ENCODE results near the gene ARNT2. TPM values are rescaled to one million over a fixed set of nuclear protein-coding genes. Genes with fewer than 3 reads are reported as not detected.

ARNT2 gene
- total and polyA plus RNA-seq, 2 experiments from 2014 or later: 4.6 to 11.6 TPM

- DNase-seq (ENCODE audit: low spot score): no peak
- H3K27ac ChIP-seq (ENCODE audit: low read depth): no peak overlapping the region
- H3K79me2 ChIP-seq (replicated peaks; ENCODE audit: insufficient read depth): no peaks in the 10 kb centered on the region
- H3K4me1 ChIP-seq (ENCODE audit: insufficient read depth): no peaks in the 10 kb centered on the region
- no peak for ATAC-seq
- H3K9me3 Mint-ChIP-seq: no peaks in the 10 kb centered on the region
- no peaks in the 10 kb centered on the region for H3K27me3 ChIP-seq (ENCODE audit: insufficient read depth)
- H3K36me3 ChIP-seq (ENCODE audit: insufficient read depth): no peaks in the 10 kb centered on the region
- no peak overlapping the region for H3K4me3 Mint-ChIP-seq
- H2AFZ ChIP-seq: no peak overlapping the region
- H3K4me2 ChIP-seq: no peak overlapping the region
- no peaks in the 10 kb centered on the region for H4K20me1 ChIP-seq (replicated peaks; ENCODE audit: insufficient read depth)
- TF ChIP-seq EZH2phosphoT487 (IDR thresholded peaks at IDR 0.05; ENCODE audit: unreplicated experiment): no peak
- no peak for TF ChIP-seq ZNF331 (CRISPR knock-in tag; IDR thresholded peaks at IDR 0.05; ENCODE audit: low read depth)
- TF ChIP-seq, protein P1, sequence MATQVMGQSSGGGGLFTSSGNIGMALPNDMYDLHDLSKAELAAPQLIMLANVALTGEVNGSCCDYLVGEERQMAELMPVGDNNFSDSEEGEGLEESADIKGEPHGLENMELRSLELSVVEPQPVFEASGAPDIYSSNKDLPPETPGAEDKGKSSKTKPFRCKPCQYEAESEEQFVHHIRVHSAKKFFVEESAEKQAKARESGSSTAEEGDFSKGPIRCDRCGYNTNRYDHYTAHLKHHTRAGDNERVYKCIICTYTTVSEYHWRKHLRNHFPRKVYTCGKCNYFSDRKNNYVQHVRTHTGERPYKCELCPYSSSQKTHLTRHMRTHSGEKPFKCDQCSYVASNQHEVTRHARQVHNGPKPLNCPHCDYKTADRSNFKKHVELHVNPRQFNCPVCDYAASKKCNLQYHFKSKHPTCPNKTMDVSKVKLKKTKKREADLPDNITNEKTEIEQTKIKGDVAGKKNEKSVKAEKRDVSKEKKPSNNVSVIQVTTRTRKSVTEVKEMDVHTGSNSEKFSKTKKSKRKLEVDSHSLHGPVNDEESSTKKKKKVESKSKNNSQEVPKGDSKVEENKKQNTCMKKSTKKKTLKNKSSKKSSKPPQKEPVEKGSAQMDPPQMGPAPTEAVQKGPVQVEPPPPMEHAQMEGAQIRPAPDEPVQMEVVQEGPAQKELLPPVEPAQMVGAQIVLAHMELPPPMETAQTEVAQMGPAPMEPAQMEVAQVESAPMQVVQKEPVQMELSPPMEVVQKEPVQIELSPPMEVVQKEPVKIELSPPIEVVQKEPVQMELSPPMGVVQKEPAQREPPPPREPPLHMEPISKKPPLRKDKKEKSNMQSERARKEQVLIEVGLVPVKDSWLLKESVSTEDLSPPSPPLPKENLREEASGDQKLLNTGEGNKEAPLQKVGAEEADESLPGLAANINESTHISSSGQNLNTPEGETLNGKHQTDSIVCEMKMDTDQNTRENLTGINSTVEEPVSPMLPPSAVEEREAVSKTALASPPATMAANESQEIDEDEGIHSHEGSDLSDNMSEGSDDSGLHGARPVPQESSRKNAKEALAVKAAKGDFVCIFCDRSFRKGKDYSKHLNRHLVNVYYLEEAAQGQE (IDR thresholded peaks at IDR 0.05; ENCODE audit: unreplicated experiment): no peak
- TF ChIP-seq STAT1 (IDR thresholded peaks at IDR 0.05; ENCODE audit: unreplicated experiment): no peak
- TF ChIP-seq EZH2 (IDR thresholded peaks at IDR 0.05; ENCODE audit: low read depth, unreplicated experiment): no peak
- no peak for TF ChIP-seq CREB1 (CRISPR knock-in tag; IDR thresholded peaks at IDR 0.05; ENCODE audit: low read depth)
- H3K4me1 Mint-ChIP-seq: peaks cover 10% of the 10 kb centered on the region
- H3K9me2 ChIP-seq (ENCODE audit: insufficient read depth): 0 out of 2 replicates have a peak, but pooled peaks cover 3% of the 10 kb centered on the region
- no peaks in the 10 kb centered on the region for H3F3A ChIP-seq (replicated peaks; ENCODE audit: low read depth)
- no peaks in the 10 kb centered on the region for H3K36me3 Mint-ChIP-seq (ENCODE audit: low read depth)
- H3K27me3 Mint-ChIP-seq (ENCODE audit: insufficient read depth, low read depth, poor library complexity): peaks cover 3% of the 10 kb centered on the region
- H3K27ac Mint-ChIP-seq: no peak overlapping the region
- H3K4me3 ChIP-seq: no peak overlapping the region
Measured at GRCh38 chr15:80462111-80462510, 57.9 kb downstream of the ARNT2 start.

GRCh38 chr15:80462836-80463512 is 58.8 kb downstream of the ARNT2 start:
- Histone ChIP-seq H2AFZ (no peak overlapping the region), H3K27me3 (ENCODE audit: insufficient read depth) (no peaks in the 10 kb centered on the region), H3K27ac (ENCODE audit: low read depth) (no peak overlapping the region), H3K4me3 (no peak overlapping the region), H4K20me1 (replicated peaks; ENCODE audit: insufficient read depth) (no peaks in the 10 kb centered on the region), H3K36me3 (ENCODE audit: insufficient read depth) (no peaks in the 10 kb centered on the region), H3K4me2 (no peak overlapping the region), H3F3A (replicated peaks; ENCODE audit: low read depth) (no peaks in the 10 kb centered on the region), H3K79me2 (replicated peaks; ENCODE audit: insufficient read depth) (no peaks in the 10 kb centered on the region), H3K9me2 (ENCODE audit: insufficient read depth) (0 out of 2 replicates have a peak, but pooled peaks cover 3% of the 10 kb centered on the region), H3K4me1 (ENCODE audit: insufficient read depth) (no peaks in the 10 kb centered on the region)
- TF ChIP-seq, protein P2, sequence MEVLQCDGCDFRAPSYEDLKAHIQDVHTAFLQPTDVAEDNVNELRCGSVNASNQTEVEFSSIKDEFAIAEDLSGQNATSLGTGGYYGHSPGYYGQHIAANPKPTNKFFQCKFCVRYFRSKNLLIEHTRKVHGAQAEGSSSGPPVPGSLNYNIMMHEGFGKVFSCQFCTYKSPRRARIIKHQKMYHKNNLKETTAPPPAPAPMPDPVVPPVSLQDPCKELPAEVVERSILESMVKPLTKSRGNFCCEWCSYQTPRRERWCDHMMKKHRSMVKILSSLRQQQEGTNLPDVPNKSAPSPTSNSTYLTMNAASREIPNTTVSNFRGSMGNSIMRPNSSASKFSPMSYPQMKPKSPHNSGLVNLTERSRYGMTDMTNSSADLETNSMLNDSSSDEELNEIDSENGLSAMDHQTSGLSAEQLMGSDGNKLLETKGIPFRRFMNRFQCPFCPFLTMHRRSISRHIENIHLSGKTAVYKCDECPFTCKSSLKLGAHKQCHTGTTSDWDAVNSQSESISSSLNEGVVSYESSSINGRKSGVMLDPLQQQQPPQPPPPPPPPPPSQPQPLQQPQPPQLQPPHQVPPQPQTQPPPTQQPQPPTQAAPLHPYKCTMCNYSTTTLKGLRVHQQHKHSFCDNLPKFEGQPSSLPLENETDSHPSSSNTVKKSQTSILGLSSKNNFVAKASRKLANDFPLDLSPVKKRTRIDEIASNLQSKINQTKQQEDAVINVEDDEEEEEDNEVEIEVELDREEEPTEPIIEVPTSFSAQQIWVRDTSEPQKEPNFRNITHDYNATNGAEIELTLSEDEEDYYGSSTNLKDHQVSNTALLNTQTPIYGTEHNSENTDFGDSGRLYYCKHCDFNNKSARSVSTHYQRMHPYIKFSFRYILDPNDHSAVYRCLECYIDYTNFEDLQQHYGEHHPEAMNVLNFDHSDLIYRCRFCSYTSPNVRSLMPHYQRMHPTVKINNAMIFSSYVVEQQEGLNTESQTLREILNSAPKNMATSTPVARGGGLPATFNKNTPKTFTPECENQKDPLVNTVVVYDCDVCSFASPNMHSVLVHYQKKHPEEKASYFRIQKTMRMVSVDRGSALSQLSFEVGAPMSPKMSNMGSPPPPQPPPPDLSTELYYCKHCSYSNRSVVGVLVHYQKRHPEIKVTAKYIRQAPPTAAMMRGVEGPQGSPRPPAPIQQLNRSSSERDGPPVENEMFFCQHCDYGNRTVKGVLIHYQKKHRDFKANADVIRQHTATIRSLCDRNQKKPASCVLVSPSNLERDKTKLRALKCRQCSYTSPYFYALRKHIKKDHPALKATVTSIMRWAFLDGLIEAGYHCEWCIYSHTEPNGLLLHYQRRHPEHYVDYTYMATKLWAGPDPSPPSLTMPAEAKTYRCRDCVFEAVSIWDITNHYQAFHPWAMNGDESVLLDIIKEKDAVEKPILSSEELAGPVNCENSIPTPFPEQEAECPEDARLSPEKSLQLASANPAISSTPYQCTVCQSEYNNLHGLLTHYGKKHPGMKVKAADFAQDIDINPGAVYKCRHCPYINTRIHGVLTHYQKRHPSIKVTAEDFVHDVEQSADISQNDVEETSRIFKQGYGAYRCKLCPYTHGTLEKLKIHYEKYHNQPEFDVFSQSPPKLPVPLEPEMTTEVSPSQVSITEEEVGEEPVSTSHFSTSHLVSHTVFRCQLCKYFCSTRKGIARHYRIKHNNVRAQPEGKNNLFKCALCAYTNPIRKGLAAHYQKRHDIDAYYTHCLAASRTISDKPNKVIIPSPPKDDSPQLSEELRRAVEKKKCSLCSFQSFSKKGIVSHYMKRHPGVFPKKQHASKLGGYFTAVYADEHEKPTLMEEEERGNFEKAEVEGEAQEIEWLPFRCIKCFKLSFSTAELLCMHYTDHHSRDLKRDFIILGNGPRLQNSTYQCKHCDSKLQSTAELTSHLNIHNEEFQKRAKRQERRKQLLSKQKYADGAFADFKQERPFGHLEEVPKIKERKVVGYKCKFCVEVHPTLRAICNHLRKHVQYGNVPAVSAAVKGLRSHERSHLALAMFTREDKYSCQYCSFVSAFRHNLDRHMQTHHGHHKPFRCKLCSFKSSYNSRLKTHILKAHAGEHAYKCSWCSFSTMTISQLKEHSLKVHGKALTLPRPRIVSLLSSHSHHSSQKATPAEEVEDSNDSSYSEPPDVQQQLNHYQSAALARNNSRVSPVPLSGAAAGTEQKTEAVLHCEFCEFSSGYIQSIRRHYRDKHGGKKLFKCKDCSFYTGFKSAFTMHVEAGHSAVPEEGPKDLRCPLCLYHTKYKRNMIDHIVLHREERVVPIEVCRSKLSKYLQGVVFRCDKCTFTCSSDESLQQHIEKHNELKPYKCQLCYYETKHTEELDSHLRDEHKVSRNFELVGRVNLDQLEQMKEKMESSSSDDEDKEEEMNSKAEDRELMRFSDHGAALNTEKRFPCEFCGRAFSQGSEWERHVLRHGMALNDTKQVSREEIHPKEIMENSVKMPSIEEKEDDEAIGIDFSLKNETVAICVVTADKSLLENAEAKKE (CRISPR knock-in tag; IDR thresholded peaks at IDR 0.05): no peak
- TF ChIP-seq CREB1 (CRISPR knock-in tag; IDR thresholded peaks at IDR 0.05; ENCODE audit: low read depth): no peak
- Mint-ChIP-seq H3K27ac (no peak overlapping the region), H3K4me1 (peaks cover 13% of the 10 kb centered on the region), H3K9me3 (no peaks in the 10 kb centered on the region), H3K4me3 (no peak overlapping the region), H3K36me3 (ENCODE audit: low read depth) (no peaks in the 10 kb centered on the region), H3K27me3 (ENCODE audit: insufficient read depth, low read depth, poor library complexity) (peaks cover 3% of the 10 kb centered on the region)
- ATAC-seq: no peak
- DNase-seq (ENCODE audit: low spot score): no peak
